ENCODE data around the gene GRHL1. TPM values are rescaled to one million over a fixed set of nuclear protein-coding genes. Genes with fewer than 3 reads are reported as not detected.
"Not testable (repeated sequence)": the region's sequence is repeated elsewhere in the genome, so short reads cannot be mapped to it uniquely, and the experiment has no call there.

GRHL1 gene
- total RNA-seq, 1 experiment from 2014 or later: 3.8 TPM

GRCh38 chr2:10009811-10010781 is 58.6 kb downstream of the GRHL1 start:
- no peak for DNase-seq (ENCODE audit: low spot score)

- DNase-seq (ENCODE audit: low spot score): not testable (repeated sequence)
Observed at GRCh38 chr2:10010861-10011605, 59.5 kb downstream of the GRHL1 start.

- DNase-seq (ENCODE audit: low spot score): not testable (repeated sequence)
Observed at GRCh38 chr2:10011606-10012325, 60.3 kb downstream of the GRHL1 start.

GRCh38 chr2:10012366-10012962 is 61.0 kb downstream of the GRHL1 start:
- DNase-seq (ENCODE audit: low spot score): not testable (repeated sequence)

- no peak for DNase-seq (ENCODE audit: low spot score)
Observed at GRCh38 chr2:10012963-10013461, 61.5 kb downstream of the GRHL1 start.

GRCh38 chr2:10013651-10014417 is 62.3 kb downstream of the GRHL1 start:
- not testable (repeated sequence) for DNase-seq (ENCODE audit: low spot score)

GRCh38 chr2:10014418-10015190 is 63.1 kb downstream of the GRHL1 start:
- no peak for DNase-seq (ENCODE audit: low spot score)

- not testable (repeated sequence) for DNase-seq (ENCODE audit: low spot score)
Observed at GRCh38 chr2:10015376-10015989, 64.0 kb downstream of the GRHL1 start.

- DNase-seq (ENCODE audit: low spot score): no peak
Observed at GRCh38 chr2:10016001-10016801, 64.7 kb downstream of the GRHL1 start.

- DNase-seq (ENCODE audit: low spot score): no peak
Observed at GRCh38 chr2:10016802-10017258, 65.3 kb downstream of the GRHL1 start.

GRCh38 chr2:10017313-10017941 is 65.9 kb downstream of the GRHL1 start:
- no peak for DNase-seq (ENCODE audit: low spot score)

- DNase-seq (ENCODE audit: low spot score): no peak
Observed at GRCh38 chr2:10019174-10019573, 67.7 kb downstream of the GRHL1 start.

- no peak for DNase-seq (ENCODE audit: low spot score)
Observed at GRCh38 chr2:10019602-10020400, 68.3 kb downstream of the GRHL1 start.

- DNase-seq (ENCODE audit: low spot score): no peak
Observed at GRCh38 chr2:10022041-10022421, 70.5 kb downstream of the GRHL1 start.

GRCh38 chr2:10022445-10022844 is 71.0 kb downstream of the GRHL1 start:
- no peak for DNase-seq (ENCODE audit: low spot score)

- no peak for DNase-seq (ENCODE audit: low spot score)
Observed at GRCh38 chr2:10022966-10023662, 71.6 kb downstream of the GRHL1 start.
